ENCODE results near the gene SPNS3.

DNA sequence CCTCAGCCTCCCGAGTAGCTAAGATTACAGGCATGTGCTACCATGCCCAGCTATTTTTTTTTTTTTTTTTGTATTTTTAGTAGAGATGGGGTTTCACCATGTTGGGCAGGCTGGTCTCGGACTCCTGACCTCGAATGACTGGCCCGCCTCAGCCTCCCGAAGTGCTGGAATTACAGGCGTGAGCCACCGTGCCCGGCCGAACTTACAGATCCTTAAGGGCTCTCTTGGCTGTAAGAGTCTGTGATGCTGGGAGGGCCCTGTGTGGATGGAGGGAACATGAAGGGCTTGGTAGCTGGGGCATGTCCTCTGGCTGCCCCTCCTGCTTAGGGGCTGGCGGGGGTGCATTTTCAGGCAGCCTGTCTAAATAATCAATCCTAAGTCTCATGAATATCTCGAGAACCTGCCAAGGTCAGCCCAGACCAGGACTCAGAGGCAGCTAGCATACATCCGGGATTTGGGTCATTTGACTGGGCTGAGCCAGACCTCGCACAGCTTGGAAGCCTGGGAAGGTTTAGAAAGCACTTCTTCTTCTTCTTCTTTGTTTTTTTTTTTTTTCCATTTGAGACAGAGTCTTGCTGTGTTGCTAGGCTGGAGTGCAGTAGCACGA lies 17.1 kb downstream of the SPNS3 start:
- TF ChIP-seq, protein P1, sequence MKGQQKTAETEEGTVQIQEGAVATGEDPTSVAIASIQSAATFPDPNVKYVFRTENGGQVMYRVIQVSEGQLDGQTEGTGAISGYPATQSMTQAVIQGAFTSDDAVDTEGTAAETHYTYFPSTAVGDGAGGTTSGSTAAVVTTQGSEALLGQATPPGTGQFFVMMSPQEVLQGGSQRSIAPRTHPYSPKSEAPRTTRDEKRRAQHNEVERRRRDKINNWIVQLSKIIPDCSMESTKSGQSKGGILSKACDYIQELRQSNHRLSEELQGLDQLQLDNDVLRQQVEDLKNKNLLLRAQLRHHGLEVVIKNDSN (IDR thresholded peaks at IDR 0.05; ENCODE audit: borderline replicate concordance, low read depth), result no peak
- TF ChIP-seq, protein P2, sequence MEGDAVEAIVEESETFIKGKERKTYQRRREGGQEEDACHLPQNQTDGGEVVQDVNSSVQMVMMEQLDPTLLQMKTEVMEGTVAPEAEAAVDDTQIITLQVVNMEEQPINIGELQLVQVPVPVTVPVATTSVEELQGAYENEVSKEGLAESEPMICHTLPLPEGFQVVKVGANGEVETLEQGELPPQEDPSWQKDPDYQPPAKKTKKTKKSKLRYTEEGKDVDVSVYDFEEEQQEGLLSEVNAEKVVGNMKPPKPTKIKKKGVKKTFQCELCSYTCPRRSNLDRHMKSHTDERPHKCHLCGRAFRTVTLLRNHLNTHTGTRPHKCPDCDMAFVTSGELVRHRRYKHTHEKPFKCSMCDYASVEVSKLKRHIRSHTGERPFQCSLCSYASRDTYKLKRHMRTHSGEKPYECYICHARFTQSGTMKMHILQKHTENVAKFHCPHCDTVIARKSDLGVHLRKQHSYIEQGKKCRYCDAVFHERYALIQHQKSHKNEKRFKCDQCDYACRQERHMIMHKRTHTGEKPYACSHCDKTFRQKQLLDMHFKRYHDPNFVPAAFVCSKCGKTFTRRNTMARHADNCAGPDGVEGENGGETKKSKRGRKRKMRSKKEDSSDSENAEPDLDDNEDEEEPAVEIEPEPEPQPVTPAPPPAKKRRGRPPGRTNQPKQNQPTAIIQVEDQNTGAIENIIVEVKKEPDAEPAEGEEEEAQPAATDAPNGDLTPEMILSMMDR (IDR thresholded peaks at IDR 0.05), result no peak
- TF ChIP-seq TCF12 (IDR thresholded peaks at IDR 0.05), result no peak
- no peak for TF ChIP-seq POLR2AphosphoS5 (IDR thresholded peaks at IDR 0.05; ENCODE audit: low read depth, low read length)
- no peak for TF ChIP-seq JUND (IDR thresholded peaks at IDR 0.05)
- no peak for TF ChIP-seq FOXM1 (IDR thresholded peaks at IDR 0.05; ENCODE audit: low read depth)
- no peak for TF ChIP-seq NRF1 (IDR thresholded peaks at IDR 0.05; ENCODE audit: low read depth, low read length)
